Transverse colon (tissue), 4 donors: ENCODE measurements around the gene MOG. TPM values are rescaled to one million over a fixed set of nuclear protein-coding genes. Genes with fewer than 3 reads are reported as not detected.
"Not testable (repeated sequence)": the region's sequence is repeated elsewhere in the genome, so short reads cannot be mapped to it uniquely, and the experiment has no call there.

Experiments
- DNase-seq: peaks from one replicate; pipeline ENCODE4 v3.0.0-alpha.2; 2019
- H3K27ac ChIP-seq, 4 donors: fragments of 200-600 bp; sonication (generic); 2 replicates each; pipeline ENCODE4 v1.5.1; 2016 to 2018; ENCODE audit warnings: inconsistent platforms in 4 of 4
- H3K27me3 ChIP-seq: fragments of 200-600 bp; sonication (generic); 2 replicates; pipeline ENCODE4 v1.5.1; 2017; ENCODE audit warnings: inconsistent platforms
- H3K36me3 ChIP-seq, 4 donors: fragments of 200-600 bp; sonication (generic); 2 replicates each; pipeline ENCODE4 v1.5.1; 2017 to 2019; ENCODE audit warnings: inconsistent platforms in 4 of 4
- H3K4me1 ChIP-seq, 4 donors: fragments of 200-600 bp; sonication (generic); 2 replicates each; pipeline ENCODE4 v1.5.1; 2017 to 2020; ENCODE audit warnings: inconsistent platforms in 4 of 4
- H3K4me3 ChIP-seq, 4 donors: fragments of 200-600 bp; sonication (generic); 1 replicate in 1 of 4; 2 replicates in 3 of 4; pipeline versions ENCODE4 v1.5.1 to v1.6.1; 2017 to 2019; ENCODE audit warnings: inconsistent platforms in 4 of 4
- H3K9me3 ChIP-seq, 2 donors: fragments of 200-600 bp; sonication (generic); 2 replicates each; pipeline ENCODE4 v1.5.1; 2017 to 2019; ENCODE audit warnings: inconsistent platforms in 2 of 2
- EP300 ChIP-seq: sonication (generic); formaldehyde crosslinking; IDR thresholded peaks from one replicate; pipeline ENCODE4 v1.6.1; 2017; ENCODE audit warnings: antibody characterized with exemption, low read depth
- POLR2A ChIP-seq: fragments of 450-650 bp; IDR thresholded peaks from one replicate; pipeline ENCODE4 v1.6.1; 2016; ENCODE audit warnings: antibody characterized with exemption, mild to moderate bottlenecking, moderate library complexity
- POLR2AphosphoS5 ChIP-seq, 3 donors: sonication (generic); formaldehyde crosslinking; IDR thresholded peaks; one replicate each; pipeline ENCODE4 v1.6.1; 2016; ENCODE audit warnings: antibody characterized with exemption in 3 of 3
- WGBS, 2 donors: methylation state at CpG; one replicate each; pipeline ENCODE4 v1.1.5; 2018; ENCODE audit warnings: low coverage in 1 of 2; 5-methylcytosine and 5-hydroxymethylcytosine counted together
- in situ Hi-C, 4 donors: fragments of 200-750 bp; cut with MboI; loops; one replicate each; pipeline versions ENCODE4 v1.15.0 to v1.15.1; 2017; ENCODE audit warnings: low sequenced_read_pairs in 3 of 4, low pct_ligation_motif_present in 1 of 4, low pct_unique_long_range_greater_than_20kb in 1 of 4
- intact Hi-C: fragments of 100-400 bp; cut with DNase I; formaldehyde crosslinking; loops from one replicate; pipeline ENCODE4 v1.15.1; 2023; ENCODE audit warnings: low total_unique reads
- total RNA-seq, 4 donors: library from RNA; depleted of rRNA; stranded (reverse); fragments of >200 nt; gene quantifications; one replicate each; pipeline ENCODE4 v1.1.0, GENCODE V29; 2016
- TF ChIP-seq, protein P1 (sequence below), 5 experiments: fragments of 200-600 bp in 3 of 5; fragments of 450-650 bp in 2 of 5; sonication (generic) in 3 of 5; IDR thresholded peaks; 1 replicate in 2 of 5; 2 replicates in 3 of 5; pipeline ENCODE4 v1.5.1; 2016 to 2017; ENCODE audit warnings: antibody characterized with exemption in 5 of 5, inconsistent platforms in 3 of 5, mild to moderate bottlenecking in 2 of 5, moderate library complexity in 1 of 5

MOG gene
- total RNA-seq, 4 donors from 2014 or later: not detected

GRCh38 chr6:29655658-29656057, 1.2 kb upstream of the MOG start:
- WGBS, 2 donors: 66 to 80% methylated on average over 5 to 6 of the region's 6 CpGs
- H3K36me3 ChIP-seq: no peaks in the 10 kb centered on the region

DNA sequence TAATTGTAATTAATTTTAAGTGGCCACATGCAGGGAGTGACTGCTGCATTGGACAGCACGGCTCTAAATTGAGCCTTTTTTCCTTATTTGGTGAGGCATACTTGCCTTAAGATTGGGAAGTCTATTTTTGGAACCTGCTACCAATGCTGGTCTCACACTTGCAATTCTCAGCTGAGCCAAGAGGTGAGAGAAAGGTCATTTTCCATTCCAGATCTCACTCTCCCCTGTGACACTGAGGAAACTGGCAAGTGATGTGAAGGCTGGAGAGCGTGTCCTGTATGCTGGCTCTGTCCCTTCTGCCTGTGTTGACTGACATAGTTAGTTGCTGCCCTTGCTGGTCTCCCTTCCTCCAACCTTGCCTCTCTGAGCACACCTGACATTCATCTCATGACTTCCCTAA, 735 bp upstream of the MOG start:
- Histone ChIP-seq H3K4me3 (no peak overlapping the region), H3K36me3 (no peaks in the 10 kb centered on the region), H3K27ac (no peak overlapping the region), H3K4me1 (peaks cover 0 to 5% (median 0%) of the 10 kb centered on the region in 4 donors), H3K9me3 (no peaks in the 10 kb centered on the region), H3K27me3 (peaks cover 11% of the 10 kb centered on the region)
- DNase-seq: no peak
- in situ Hi-C loops (no loop called here), intact Hi-C loops (no loop called here)
- TF ChIP-seq, protein P1, sequence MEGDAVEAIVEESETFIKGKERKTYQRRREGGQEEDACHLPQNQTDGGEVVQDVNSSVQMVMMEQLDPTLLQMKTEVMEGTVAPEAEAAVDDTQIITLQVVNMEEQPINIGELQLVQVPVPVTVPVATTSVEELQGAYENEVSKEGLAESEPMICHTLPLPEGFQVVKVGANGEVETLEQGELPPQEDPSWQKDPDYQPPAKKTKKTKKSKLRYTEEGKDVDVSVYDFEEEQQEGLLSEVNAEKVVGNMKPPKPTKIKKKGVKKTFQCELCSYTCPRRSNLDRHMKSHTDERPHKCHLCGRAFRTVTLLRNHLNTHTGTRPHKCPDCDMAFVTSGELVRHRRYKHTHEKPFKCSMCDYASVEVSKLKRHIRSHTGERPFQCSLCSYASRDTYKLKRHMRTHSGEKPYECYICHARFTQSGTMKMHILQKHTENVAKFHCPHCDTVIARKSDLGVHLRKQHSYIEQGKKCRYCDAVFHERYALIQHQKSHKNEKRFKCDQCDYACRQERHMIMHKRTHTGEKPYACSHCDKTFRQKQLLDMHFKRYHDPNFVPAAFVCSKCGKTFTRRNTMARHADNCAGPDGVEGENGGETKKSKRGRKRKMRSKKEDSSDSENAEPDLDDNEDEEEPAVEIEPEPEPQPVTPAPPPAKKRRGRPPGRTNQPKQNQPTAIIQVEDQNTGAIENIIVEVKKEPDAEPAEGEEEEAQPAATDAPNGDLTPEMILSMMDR (IDR thresholded peaks at IDR 0.05): no peak
- TF ChIP-seq EP300: no peak
- TF ChIP-seq POLR2AphosphoS5 (IDR thresholded peaks at IDR 0.05): no peak
- TF ChIP-seq POLR2A: no peak
- WGBS, 2 donors: 43 to 60% methylated on average over 1 to 2 of the region's 2 CpGs

More at GRCh38 chr6:29655658-29656057, 1.2 kb upstream of the MOG start:
- intact Hi-C loops (no loop called here), in situ Hi-C loops (no loop called here)
- H3K4me3 ChIP-seq: no peak overlapping the region
- no peak for TF ChIP-seq EP300
- TF ChIP-seq, protein P1 (IDR thresholded peaks at IDR 0.05): no peak
- no peak for TF ChIP-seq POLR2AphosphoS5 (IDR thresholded peaks at IDR 0.05)
- no peak for TF ChIP-seq POLR2A
- no peaks in the 10 kb centered on the region for H3K9me3 ChIP-seq
- H3K27ac ChIP-seq: no peak overlapping the region
- DNase-seq: no peak
- H3K27me3 ChIP-seq: peaks cover 11% of the 10 kb centered on the region
- peaks cover 0 to 5% (median 0%) of the 10 kb centered on the region in 4 donors for H3K4me1 ChIP-seq

DNA sequence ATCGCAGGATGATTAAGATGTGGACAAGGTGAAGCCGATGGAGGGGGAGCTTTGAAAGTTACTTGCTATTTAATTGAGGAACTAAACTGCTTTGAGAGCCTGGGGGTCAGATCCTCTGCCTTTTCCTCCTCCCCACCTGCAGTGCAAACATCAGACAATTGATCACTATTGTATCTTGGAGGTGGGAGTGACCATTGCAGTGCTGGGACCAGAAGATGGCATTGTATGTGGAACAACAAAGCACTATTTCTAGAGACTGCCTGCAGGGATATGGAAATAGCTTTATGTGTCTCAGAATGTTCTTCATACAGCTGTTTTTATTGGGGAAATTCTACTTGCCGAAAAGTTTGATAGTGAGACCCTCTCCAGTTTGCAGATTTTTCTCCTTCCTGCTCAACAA, 4.2 kb downstream of the MOG start:
- no peaks in the 10 kb centered on the region for H3K9me3 ChIP-seq
- intact Hi-C loops (no loop called here), in situ Hi-C loops (no loop called here)
- no peaks in the 10 kb centered on the region for H3K36me3 ChIP-seq
- peaks cover 0 to 1% (median 0%) of the 10 kb centered on the region in 4 donors for H3K4me1 ChIP-seq
- no peak for DNase-seq
- TF ChIP-seq POLR2AphosphoS5 (IDR thresholded peaks at IDR 0.05) (no peak), EP300 (no peak), POLR2A (no peak)
- TF ChIP-seq, protein P1 (IDR thresholded peaks at IDR 0.05): no peak
- no peak overlapping the region for H3K4me3 ChIP-seq
- peaks cover 36% of the 10 kb centered on the region for H3K27me3 ChIP-seq
- WGBS, 2 donors: 65 to 80% methylated on average over 2 to 3 of the region's 3 CpGs
- H3K27ac ChIP-seq: no peak overlapping the region

DNA sequence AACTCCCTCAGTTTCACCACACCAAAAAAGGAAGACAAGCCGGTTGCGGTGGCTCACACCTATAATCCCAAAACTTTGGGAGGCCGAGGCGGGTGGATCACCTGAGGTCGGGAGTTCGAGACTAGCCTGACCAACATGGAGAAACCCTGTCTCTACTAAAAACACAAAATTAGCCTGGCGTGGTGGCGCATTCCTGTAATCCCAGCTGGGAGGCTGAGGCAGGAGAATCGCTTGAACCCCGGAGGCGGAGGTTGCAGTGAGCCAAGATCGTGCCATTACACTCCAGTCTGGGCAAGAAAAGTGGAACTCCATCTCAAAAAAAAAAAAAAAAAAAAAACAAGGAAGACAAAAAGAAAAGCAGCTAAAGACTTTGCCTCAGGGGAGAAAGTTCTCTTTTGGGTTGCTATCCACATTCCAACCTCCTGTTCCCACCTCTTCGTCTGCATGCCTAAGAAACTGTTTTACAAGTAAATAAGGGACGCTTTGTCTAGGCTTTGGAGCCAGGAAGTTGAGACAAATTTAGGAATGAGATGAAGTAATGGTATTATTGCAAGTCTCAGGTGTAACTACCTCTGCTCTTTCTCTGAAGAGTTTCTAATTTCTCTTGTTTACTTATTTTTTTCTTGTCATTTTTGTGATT, 4.7 kb downstream of the MOG start:
- intact Hi-C loops, H3K4me1 ChIP-seq, H3K4me3 ChIP-seq, DNase-seq, H3K9me3 ChIP-seq, H3K27ac ChIP-seq, H3K36me3 ChIP-seq, in situ Hi-C loops: not testable (repeated sequence)
- peaks cover 36% of the 10 kb centered on the region for H3K27me3 ChIP-seq
- 55 to 62% methylated on average over 13 to 14 of the region's 14 CpGs for WGBS, 2 donors
